ENCODE measurements around the gene MZT2A.
"Not testable (repeated sequence)": the region's sequence is repeated elsewhere in the genome, so short reads cannot be mapped to it uniquely, and the experiment has no call there.

The MZT2A gene

GRCh38 chr2:131511291-131511968 is 19.2 kb upstream of the MZT2A start:
- H3K27ac ChIP-seq; in situ Hi-C loops (cut with HindIII; ENCODE audit: low pct_ligation_motif_present, low sequenced_read_pairs); H3K4me3 ChIP-seq (ENCODE audit: low read depth, low read length); H3K36me3 ChIP-seq (replicated peaks); H3K27me3 ChIP-seq (replicated peaks): not testable (repeated sequence)
- TF ChIP-seq, protein P1, sequence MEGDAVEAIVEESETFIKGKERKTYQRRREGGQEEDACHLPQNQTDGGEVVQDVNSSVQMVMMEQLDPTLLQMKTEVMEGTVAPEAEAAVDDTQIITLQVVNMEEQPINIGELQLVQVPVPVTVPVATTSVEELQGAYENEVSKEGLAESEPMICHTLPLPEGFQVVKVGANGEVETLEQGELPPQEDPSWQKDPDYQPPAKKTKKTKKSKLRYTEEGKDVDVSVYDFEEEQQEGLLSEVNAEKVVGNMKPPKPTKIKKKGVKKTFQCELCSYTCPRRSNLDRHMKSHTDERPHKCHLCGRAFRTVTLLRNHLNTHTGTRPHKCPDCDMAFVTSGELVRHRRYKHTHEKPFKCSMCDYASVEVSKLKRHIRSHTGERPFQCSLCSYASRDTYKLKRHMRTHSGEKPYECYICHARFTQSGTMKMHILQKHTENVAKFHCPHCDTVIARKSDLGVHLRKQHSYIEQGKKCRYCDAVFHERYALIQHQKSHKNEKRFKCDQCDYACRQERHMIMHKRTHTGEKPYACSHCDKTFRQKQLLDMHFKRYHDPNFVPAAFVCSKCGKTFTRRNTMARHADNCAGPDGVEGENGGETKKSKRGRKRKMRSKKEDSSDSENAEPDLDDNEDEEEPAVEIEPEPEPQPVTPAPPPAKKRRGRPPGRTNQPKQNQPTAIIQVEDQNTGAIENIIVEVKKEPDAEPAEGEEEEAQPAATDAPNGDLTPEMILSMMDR (IDR thresholded peaks at IDR 0.05; ENCODE audit: low read depth, low read length, missing control alignments): peak; percentile 39
- peak; percentile 40 for DNase-seq

DNA sequence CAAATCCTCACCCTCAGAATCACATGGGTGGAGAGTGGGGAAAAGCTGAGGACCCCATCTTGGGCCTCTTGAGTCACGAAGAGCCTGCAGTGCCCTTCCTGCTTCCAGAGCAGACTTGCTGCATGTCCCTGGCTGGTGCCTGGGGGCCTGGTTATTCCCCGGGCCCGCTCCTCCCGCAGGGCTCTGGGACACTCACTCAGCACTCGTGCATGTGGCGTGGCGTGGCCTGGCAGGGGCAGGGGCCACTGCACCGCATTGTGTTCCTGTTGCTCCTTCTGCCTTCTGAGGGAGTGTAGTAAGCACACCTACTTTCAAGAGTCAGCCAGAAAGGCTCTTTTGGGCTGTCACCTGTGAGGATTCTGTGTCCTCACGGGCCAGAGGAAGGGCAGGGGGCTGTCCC is 17.4 kb upstream of the MZT2A start:
- H3K36me3 ChIP-seq (replicated peaks): peaks cover 4% of the 10 kb centered on the region
- in situ Hi-C loops (cut with HindIII; ENCODE audit: low pct_ligation_motif_present, low sequenced_read_pairs): no loop called here
- H3K27me3 ChIP-seq (replicated peaks): no peaks in the 10 kb centered on the region
- no peak overlapping the region for H3K4me3 ChIP-seq (ENCODE audit: low read depth, low read length)
- no peak for DNase-seq
- TF ChIP-seq, protein P1 (IDR thresholded peaks at IDR 0.05; ENCODE audit: low read depth, low read length, missing control alignments): no peak
- no peak overlapping the region for H3K27ac ChIP-seq

DNA sequence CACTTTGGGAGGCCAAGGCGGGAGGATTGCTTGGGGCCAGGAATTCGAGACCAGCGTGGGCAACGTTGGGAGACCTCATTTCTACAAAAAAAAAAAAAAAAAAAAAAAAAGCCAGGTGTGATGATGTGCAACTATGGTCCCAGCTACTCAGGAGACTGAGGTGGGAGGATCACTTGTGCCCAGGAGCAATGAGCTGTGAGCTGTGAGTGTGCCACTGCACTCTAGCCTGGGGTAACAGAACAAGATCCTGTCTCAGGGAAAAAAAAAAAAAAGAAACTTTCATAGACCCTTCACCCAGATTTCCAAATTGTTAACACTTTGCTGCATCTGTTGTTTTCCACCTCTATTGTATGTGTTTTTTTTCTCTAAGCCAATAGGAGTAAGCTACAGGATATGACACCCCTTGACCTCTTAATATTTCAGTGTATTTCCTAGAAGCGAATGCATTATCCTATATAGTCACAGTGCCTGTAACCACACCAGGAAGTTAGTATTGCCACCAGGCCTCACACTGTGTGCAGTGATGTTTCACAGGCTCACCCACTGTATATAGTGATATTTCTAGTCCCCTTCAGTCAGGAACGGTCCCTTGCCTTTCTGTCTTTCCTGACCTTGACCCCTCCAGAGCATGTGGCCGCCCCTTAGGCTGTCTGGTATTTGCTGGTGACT is 12.0 kb upstream of the MZT2A start:
- in situ Hi-C loops (cut with HindIII; ENCODE audit: low pct_ligation_motif_present, low sequenced_read_pairs); H3K4me3 ChIP-seq (ENCODE audit: low read depth, low read length); H3K27me3 ChIP-seq (replicated peaks); H3K36me3 ChIP-seq (replicated peaks); DNase-seq; H3K27ac ChIP-seq: not testable (repeated sequence)

GRCh38 chr2:131503587-131503986 is 11.4 kb upstream of the MZT2A start:
- H3K4me3 ChIP-seq (ENCODE audit: low read depth, low read length); H3K27ac ChIP-seq; H3K27me3 ChIP-seq (replicated peaks); in situ Hi-C loops (cut with HindIII; ENCODE audit: low pct_ligation_motif_present, low sequenced_read_pairs); H3K36me3 ChIP-seq (replicated peaks); DNase-seq: not testable (repeated sequence)

- H3K4me3 ChIP-seq (ENCODE audit: low read depth, low read length); H3K36me3 ChIP-seq (replicated peaks); H3K27ac ChIP-seq; H3K27me3 ChIP-seq (replicated peaks); in situ Hi-C loops (cut with HindIII; ENCODE audit: low pct_ligation_motif_present, low sequenced_read_pairs): not testable (repeated sequence)
- peak; percentile 43 for DNase-seq
These were observed 6.2 kb upstream of the MZT2A start for GRCh38 chr2:131498321-131498973.

GRCh38 chr2:131495506-131495905 is 3.3 kb upstream of the MZT2A start:
- H3K4me3 ChIP-seq (ENCODE audit: low read depth, low read length); H3K36me3 ChIP-seq (replicated peaks); in situ Hi-C loops (cut with HindIII; ENCODE audit: low pct_ligation_motif_present, low sequenced_read_pairs); H3K27me3 ChIP-seq (replicated peaks); H3K27ac ChIP-seq; DNase-seq: not testable (repeated sequence)

DNA sequence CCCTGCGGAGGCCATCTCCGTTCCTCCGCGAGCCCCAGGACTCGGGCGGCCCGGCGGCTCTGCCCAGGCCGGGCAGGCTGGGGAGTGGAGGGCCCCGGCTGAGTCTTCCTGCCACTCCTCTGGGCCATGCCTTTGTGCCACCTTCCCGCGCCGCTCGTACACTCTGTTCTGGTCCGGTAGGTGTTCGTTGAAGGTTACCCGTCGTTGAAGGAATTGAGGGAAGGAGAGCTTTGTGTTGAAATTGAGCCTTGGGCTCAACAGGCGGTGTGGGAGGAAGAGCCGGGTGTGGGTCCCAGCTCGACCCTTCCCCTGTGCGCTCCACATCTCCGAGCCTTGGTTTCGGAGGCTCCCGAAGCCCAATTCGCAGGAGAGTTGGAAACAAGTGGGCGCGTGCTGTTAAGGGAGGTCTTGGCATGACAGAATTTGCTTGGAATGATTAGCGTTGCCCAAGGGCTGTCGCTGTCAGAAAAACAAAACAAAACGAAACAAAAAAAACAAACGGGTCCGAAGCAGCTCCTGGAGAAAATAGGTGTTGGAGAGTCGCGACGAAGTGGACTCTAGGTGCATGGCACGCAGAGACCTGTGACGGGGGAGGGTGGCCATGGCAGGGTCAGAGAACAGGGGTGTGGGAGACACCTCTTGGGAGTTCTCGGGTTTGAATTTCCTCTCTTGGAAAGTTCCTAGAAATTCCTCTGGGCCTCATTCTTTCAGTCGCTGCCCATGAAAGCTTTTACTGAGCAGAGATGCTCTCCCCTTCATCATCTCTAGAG is 1.2 kb upstream of the MZT2A start:
- no peaks in the 10 kb centered on the region for H3K27me3 ChIP-seq (replicated peaks)
- H3K27ac ChIP-seq: peak overlapping the region; percentile 74
- H3K36me3 ChIP-seq (replicated peaks): no peaks in the 10 kb centered on the region
- in situ Hi-C loops (cut with HindIII; ENCODE audit: low pct_ligation_motif_present, low sequenced_read_pairs): no loop called here
- DNase-seq: peak; percentile 7
- peak overlapping the region; percentile 79 for H3K4me3 ChIP-seq (ENCODE audit: low read depth, low read length)
- TF ChIP-seq, protein P1 (IDR thresholded peaks at IDR 0.05; ENCODE audit: low read depth, low read length, missing control alignments): no peak
